ENCODE data around the gene CAMK4.

- TF ChIP-seq CTCF (conservative IDR thresholded peaks at IDR 0.05), result no peak
- no peak for TF ChIP-seq EZH2 (IDR thresholded peaks at IDR 0.05; ENCODE audit: low read depth)
Measured at GRCh38 chr5:111480346-111480745, 256.2 kb downstream of the CAMK4 start.

All from PC-9 (cell line).